ENCODE results near the gene PTCH2. TPM values are rescaled to one million over a fixed set of nuclear protein-coding genes. Genes with fewer than 3 reads are reported as not detected.
A peak's percentile ranks its signal among the peaks of the same experiment; 100 is the strongest.

The PTCH2 gene
- total and polyA plus RNA-seq, 2 of the 13 experiments (the other 11 are each of a cell fraction or from before 2014, with no cell fraction given), result 0.60 to 1.5 TPM

- TF ChIP-seq ZBTB26 (CRISPR knock-in tag; IDR thresholded peaks at IDR 0.05; ENCODE audit: borderline replicate concordance) (peak; percentile 22; the same call in 1 of the 2 replicates), FOXJ3 (CRISPR knock-in tag; IDR thresholded peaks at IDR 0.05; ENCODE audit: borderline replicate concordance) (peak; percentile 100), ZBTB43 (CRISPR knock-in tag; conservative IDR thresholded peaks at IDR 0.05) (peak; percentile 88), ARID2 (CRISPR knock-in tag; IDR thresholded peaks at IDR 0.05; ENCODE audit: borderline replicate concordance) (peak; percentile 89), FOXO4 (CRISPR knock-in tag; conservative IDR thresholded peaks at IDR 0.05) (no peak), ZNF350 (CRISPR knock-in tag; IDR thresholded peaks at IDR 0.05; ENCODE audit: borderline replicate concordance, low read depth) (peak; percentile 93; the same call in 1 of the 2 replicates), ZBTB40 (IDR thresholded peaks at IDR 0.05) (no peak), ZBTB40 (CRISPR knock-in tag; IDR thresholded peaks at IDR 0.05) (peak; percentile 50; the same call in 1 of the 2 replicates), ZBTB1 (CRISPR knock-in tag; IDR thresholded peaks at IDR 0.05; ENCODE audit: borderline replicate concordance) (no peak), ZNF891 (CRISPR knock-in tag; IDR thresholded peaks at IDR 0.05) (0 out of 2 replicates have a peak, but pooled peaks have one; percentile 9), MYC (CRISPR knock-in tag; IDR thresholded peaks at IDR 0.05; ENCODE audit: borderline replicate concordance) (peak; percentile 95), PAX8 (CRISPR knock-in tag; IDR thresholded peaks at IDR 0.05; ENCODE audit: borderline replicate concordance) (0 out of 2 replicates have a peak, but pooled peaks have one; percentile 69)
Observed at GRCh38 chr1:44807364-44808062, 35.5 kb downstream of the PTCH2 start (continued).

All from HepG2 (cell line).